Measurements from ENCODE around the gene GABRA4. TPM values are rescaled to one million over a fixed set of nuclear protein-coding genes. Genes with fewer than 3 reads are reported as not detected.

Gene GABRA4
- total and polyA plus RNA-seq, 2 donors, result 0.23 to 0.71 TPM

DNA sequence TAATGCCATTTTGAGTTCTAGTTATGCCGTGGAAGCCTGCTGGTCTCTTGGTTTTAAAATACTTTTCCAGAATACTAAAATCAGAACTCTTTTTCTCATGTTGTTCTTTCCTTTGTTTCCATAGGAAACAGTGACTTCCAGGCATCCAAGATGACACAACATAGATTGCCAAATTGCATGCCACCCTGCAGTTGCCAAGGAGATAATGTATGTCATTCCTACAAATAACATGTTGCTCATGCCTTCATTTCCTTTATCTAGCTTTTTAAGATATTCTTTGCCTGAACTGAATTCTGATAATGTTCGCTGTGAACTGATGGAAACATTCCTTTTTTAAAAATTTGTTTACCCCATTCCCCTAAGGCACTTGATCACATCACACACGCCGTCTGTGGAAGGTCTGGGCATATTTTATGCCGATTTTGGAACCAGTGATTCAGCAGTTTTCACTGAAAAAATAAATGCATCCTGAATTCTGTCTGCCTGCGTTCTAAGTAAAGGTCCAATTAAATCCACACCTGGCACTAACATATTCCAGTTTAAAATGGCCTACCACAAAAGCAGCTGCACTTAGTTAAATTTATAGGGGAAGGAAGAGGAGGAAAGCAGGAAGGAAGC lies 46.4 kb downstream of the GABRA4 start:
- DNase-seq (ENCODE audit: low read depth in 6 of 9, low spot score in 9 of 9), result no peak
- H3K4me1 ChIP-seq (ENCODE audit: control insufficient read depth in 2 of 2, insufficient read depth in 2 of 2, low read length in 2 of 2), result no peaks in the 10 kb centered on the region
- H3K4me3 ChIP-seq (ENCODE audit: low read length in 2 of 2), result no peak overlapping the region
- H3K27ac ChIP-seq (ENCODE audit: low read depth in 1 of 2, low read length in 1 of 2), result no peak overlapping the region
- H3K36me3 ChIP-seq (ENCODE audit: control insufficient read depth in 2 of 2, insufficient read depth in 2 of 2, low read length in 1 of 2), result no peaks in the 10 kb centered on the region
- WGBS, result 83% methylated on average over 6 of the region's 6 CpGs
- H3K9me3 ChIP-seq (ENCODE audit: control insufficient read depth in 2 of 2, insufficient read depth in 1 of 2, low read length in 1 of 2), result no peaks in the 10 kb centered on the region
- no peaks in the 10 kb centered on the region for H3K27me3 ChIP-seq (ENCODE audit: control insufficient read depth in 2 of 2, insufficient read depth in 1 of 2, low read length in 1 of 2)

DNA sequence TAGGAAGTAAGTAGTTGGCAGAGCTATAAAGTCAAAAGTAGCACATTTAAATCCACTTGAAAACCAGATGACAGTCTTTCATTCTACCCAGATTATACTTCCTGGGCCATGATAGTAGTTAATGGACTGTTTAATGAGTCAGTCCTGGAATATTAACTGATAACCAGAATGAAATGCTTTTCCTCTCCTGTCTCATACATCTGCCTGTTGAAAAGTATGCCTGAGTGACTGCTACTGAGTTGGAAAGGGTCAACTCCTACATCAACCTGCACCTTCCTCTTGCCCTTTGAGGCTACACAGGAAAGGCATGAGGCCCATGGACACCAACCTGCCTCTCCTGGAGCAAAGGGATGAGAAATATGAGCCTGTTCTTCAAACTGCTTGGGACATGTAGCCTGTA lies 48.3 kb downstream of the GABRA4 start:
- H3K4me3 ChIP-seq (ENCODE audit: low read length in 2 of 2), result no peak overlapping the region

DNA sequence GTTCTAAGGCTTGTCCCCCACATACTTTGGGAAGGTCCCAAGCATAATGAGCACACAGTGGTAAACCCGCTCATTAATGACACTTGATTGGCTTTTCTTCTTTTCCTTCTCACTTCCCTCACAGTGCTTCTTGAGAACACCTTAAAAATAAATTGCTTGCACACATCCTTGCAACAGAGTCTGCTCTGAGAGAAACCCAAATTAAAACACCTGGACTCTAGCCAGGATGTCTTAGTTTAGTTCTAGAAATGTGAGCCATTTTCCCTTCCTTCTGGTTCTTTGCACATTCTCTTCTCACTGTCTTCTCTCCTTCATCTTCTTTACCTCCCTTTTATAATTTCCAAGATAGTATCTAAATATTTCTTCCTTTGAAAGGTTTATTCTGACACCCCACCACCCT lies 49.0 kb downstream of the GABRA4 start:
- Histone ChIP-seq H3K36me3 (ENCODE audit: control insufficient read depth in 2 of 2, insufficient read depth in 2 of 2, low read length in 1 of 2) (no peaks in the 10 kb centered on the region), H3K27ac (ENCODE audit: low read depth in 1 of 2, low read length in 1 of 2) (no peak overlapping the region), H3K4me1 (ENCODE audit: control insufficient read depth in 2 of 2, insufficient read depth in 2 of 2, low read length in 2 of 2) (no peaks in the 10 kb centered on the region), H3K9me3 (ENCODE audit: control insufficient read depth in 2 of 2, insufficient read depth in 1 of 2, low read length in 1 of 2) (no peaks in the 10 kb centered on the region), H3K27me3 (ENCODE audit: control insufficient read depth in 2 of 2, insufficient read depth in 1 of 2, low read length in 1 of 2) (no peaks in the 10 kb centered on the region), H3K4me3 (ENCODE audit: low read length in 2 of 2) (no peak overlapping the region)
- WGBS, result 96% methylated on average over 1 of the region's 1 CpG
- DNase-seq (ENCODE audit: low read depth in 6 of 9, low spot score in 9 of 9), result no peak

More for the DNA sequence above, 48.3 kb downstream of the GABRA4 start:
- no peaks in the 10 kb centered on the region for H3K4me1 ChIP-seq (ENCODE audit: control insufficient read depth in 2 of 2, insufficient read depth in 2 of 2, low read length in 2 of 2)
- no peaks in the 10 kb centered on the region for H3K36me3 ChIP-seq (ENCODE audit: control insufficient read depth in 2 of 2, insufficient read depth in 2 of 2, low read length in 1 of 2)
- no peak overlapping the region for H3K27ac ChIP-seq (ENCODE audit: low read depth in 1 of 2, low read length in 1 of 2)
- no peaks in the 10 kb centered on the region for H3K9me3 ChIP-seq (ENCODE audit: control insufficient read depth in 2 of 2, insufficient read depth in 1 of 2, low read length in 1 of 2)
- no peak for DNase-seq (ENCODE audit: low read depth in 6 of 9, low spot score in 9 of 9)
- H3K27me3 ChIP-seq (ENCODE audit: control insufficient read depth in 2 of 2, insufficient read depth in 1 of 2, low read length in 1 of 2), result no peaks in the 10 kb centered on the region

DNA sequence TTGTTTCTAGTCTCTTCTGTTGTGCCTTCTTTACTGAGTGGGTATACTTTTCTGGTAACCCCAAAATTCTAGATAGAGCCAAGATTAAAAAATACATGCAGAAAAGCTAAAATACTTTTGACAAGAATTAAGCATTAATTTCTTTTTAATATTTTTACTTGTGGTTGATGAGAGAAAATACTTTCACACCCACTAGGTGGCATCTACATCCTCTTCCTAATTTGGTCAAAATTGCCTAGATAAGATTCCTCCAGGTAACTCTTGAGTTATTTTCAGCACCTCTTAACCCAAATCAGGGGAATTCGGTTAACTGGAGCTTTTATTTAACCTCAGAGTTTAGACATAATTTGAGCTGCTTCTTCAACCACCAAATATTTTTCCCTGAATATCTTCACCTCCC lies 55.9 kb downstream of the GABRA4 start:
- Histone ChIP-seq H3K36me3 (ENCODE audit: control insufficient read depth in 2 of 2, insufficient read depth in 2 of 2, low read length in 1 of 2) (no peaks in the 10 kb centered on the region), H3K4me1 (ENCODE audit: control insufficient read depth in 2 of 2, insufficient read depth in 2 of 2, low read length in 2 of 2) (no peaks in the 10 kb centered on the region), H3K9me3 (ENCODE audit: control insufficient read depth in 2 of 2, insufficient read depth in 1 of 2, low read length in 1 of 2) (no peaks in the 10 kb centered on the region), H3K27me3 (ENCODE audit: control insufficient read depth in 2 of 2, insufficient read depth in 1 of 2, low read length in 1 of 2) (no peaks in the 10 kb centered on the region), H3K27ac (ENCODE audit: low read depth in 1 of 2, low read length in 1 of 2) (no peak overlapping the region), H3K4me3 (ENCODE audit: low read length in 2 of 2) (no peak overlapping the region)
- 69% methylated on average over 1 of the region's 1 CpG for WGBS
- DNase-seq (ENCODE audit: low read depth in 6 of 9, low spot score in 9 of 9), result no peak

DNA sequence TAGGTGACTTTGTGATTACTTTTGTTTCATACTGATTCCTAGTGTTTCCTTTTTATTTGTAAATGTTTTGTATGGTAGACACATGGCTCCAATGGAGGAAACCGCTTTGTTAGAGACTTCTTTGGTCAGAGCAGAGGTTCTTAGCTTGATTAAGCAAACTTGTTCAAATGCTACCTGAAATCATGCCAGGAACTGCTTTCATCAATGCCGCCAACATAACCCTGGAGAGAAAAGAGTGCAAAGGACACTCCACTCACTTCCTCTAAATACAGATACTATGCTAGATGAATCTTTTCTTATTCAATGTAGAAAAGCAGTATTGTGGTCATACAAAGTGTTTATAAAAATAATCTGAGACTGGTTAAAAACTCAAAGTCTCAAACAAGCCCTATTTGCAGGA lies 58.7 kb downstream of the GABRA4 start:
- Histone ChIP-seq H3K4me1 (ENCODE audit: control insufficient read depth in 2 of 2, insufficient read depth in 2 of 2, low read length in 2 of 2) (no peaks in the 10 kb centered on the region), H3K27ac (ENCODE audit: low read depth in 1 of 2, low read length in 1 of 2) (no peak overlapping the region), H3K36me3 (ENCODE audit: control insufficient read depth in 2 of 2, insufficient read depth in 2 of 2, low read length in 1 of 2) (no peaks in the 10 kb centered on the region), H3K4me3 (ENCODE audit: low read length in 2 of 2) (no peak overlapping the region), H3K9me3 (ENCODE audit: control insufficient read depth in 2 of 2, insufficient read depth in 1 of 2, low read length in 1 of 2) (no peaks in the 10 kb centered on the region), H3K27me3 (ENCODE audit: control insufficient read depth in 2 of 2, insufficient read depth in 1 of 2, low read length in 1 of 2) (no peaks in the 10 kb centered on the region)
- DNase-seq (ENCODE audit: low read depth in 6 of 9, low spot score in 9 of 9), result no peak
- 87% methylated on average over 2 of the region's 2 CpGs for WGBS

DNA sequence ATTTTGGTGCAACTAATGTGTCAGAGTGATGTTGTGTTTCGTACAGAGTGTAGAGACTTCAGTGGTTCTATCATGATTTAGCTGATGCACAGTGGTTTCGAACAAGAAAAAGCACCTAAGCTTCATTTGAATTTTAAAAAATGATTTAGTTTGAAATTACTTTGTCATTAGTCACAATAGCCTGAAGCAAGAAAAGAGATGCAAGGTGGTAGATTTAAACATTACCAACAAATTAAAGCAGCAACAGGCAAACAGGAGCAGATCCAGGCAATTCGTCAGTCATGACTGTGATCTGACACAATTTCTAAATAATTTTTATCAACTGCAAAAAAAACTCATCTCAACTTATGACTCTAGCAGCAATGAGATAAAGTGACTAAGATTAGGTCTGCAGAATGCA lies 59.7 kb downstream of the GABRA4 start:
- 90% methylated on average over 3 of the region's 3 CpGs for WGBS
- H3K4me3 ChIP-seq (ENCODE audit: low read length in 2 of 2), result no peak overlapping the region
- no peaks in the 10 kb centered on the region for H3K27me3 ChIP-seq (ENCODE audit: control insufficient read depth in 2 of 2, insufficient read depth in 1 of 2, low read length in 1 of 2)
- H3K9me3 ChIP-seq (ENCODE audit: control insufficient read depth in 2 of 2, insufficient read depth in 1 of 2, low read length in 1 of 2), result no peaks in the 10 kb centered on the region
- no peak overlapping the region for H3K27ac ChIP-seq (ENCODE audit: low read depth in 1 of 2, low read length in 1 of 2)
- no peaks in the 10 kb centered on the region for H3K4me1 ChIP-seq (ENCODE audit: control insufficient read depth in 2 of 2, insufficient read depth in 2 of 2, low read length in 2 of 2)
- no peaks in the 10 kb centered on the region for H3K36me3 ChIP-seq (ENCODE audit: control insufficient read depth in 2 of 2, insufficient read depth in 2 of 2, low read length in 1 of 2)
- DNase-seq (ENCODE audit: low read depth in 6 of 9, low spot score in 9 of 9), result no peak

DNA sequence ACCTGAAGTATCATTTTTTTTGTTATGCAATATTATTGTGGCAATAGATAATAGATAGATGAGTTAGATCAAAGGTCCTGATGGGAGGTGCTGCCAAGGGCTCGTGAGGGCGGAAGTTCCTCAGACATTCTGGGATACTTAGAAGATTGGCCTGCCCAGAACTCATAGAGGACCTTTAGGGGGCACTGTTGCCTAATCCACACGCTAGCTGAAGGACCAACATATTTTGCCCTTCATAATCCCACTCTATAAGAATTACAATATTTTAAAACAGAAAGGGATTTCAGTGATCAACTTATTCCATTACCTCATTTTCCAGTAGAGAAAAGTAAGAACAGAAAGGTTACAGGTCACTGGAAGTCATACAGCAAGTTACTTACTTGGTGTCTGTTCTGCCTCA lies 61.4 kb downstream of the GABRA4 start:
- Histone ChIP-seq H3K27me3 (ENCODE audit: control insufficient read depth in 2 of 2, insufficient read depth in 1 of 2, low read length in 1 of 2) (no peaks in the 10 kb centered on the region), H3K4me1 (ENCODE audit: control insufficient read depth in 2 of 2, insufficient read depth in 2 of 2, low read length in 2 of 2) (no peaks in the 10 kb centered on the region), H3K9me3 (ENCODE audit: control insufficient read depth in 2 of 2, insufficient read depth in 1 of 2, low read length in 1 of 2) (no peaks in the 10 kb centered on the region), H3K27ac (ENCODE audit: low read depth in 1 of 2, low read length in 1 of 2) (no peak overlapping the region), H3K36me3 (ENCODE audit: control insufficient read depth in 2 of 2, insufficient read depth in 2 of 2, low read length in 1 of 2) (no peaks in the 10 kb centered on the region), H3K4me3 (ENCODE audit: low read length in 2 of 2) (no peak overlapping the region)
- 20% methylated on average over 3 of the region's 3 CpGs for WGBS
- DNase-seq (ENCODE audit: low read depth in 6 of 9, low spot score in 9 of 9), result peak in 4 of 9 donors; percentile 2 to 10 (median 2)

DNA sequence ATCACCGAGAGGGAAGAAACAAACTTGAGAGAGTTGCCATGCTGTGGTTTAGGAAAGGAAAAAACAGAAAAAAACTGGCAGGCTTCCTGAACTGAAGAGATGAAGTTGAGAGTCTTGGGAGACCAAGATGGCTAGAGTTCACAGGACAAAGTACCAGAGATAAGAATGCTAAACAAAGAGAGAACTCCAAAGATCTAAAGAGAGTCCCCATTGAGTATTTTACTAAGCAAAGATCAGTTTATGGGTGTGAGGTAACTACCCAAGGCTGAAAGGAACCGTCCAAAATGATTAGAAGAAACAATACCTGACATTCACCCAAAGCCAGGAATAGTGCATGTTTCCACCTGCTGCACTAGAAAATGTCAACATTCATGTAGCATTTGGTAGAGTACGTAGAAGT lies 62.5 kb downstream of the GABRA4 start:
- Histone ChIP-seq H3K27ac (ENCODE audit: low read depth in 1 of 2, low read length in 1 of 2) (no peak overlapping the region), H3K9me3 (ENCODE audit: control insufficient read depth in 2 of 2, insufficient read depth in 1 of 2, low read length in 1 of 2) (no peaks in the 10 kb centered on the region), H3K4me3 (ENCODE audit: low read length in 2 of 2) (no peak overlapping the region), H3K4me1 (ENCODE audit: control insufficient read depth in 2 of 2, insufficient read depth in 2 of 2, low read length in 2 of 2) (no peaks in the 10 kb centered on the region), H3K36me3 (ENCODE audit: control insufficient read depth in 2 of 2, insufficient read depth in 2 of 2, low read length in 1 of 2) (no peaks in the 10 kb centered on the region), H3K27me3 (ENCODE audit: control insufficient read depth in 2 of 2, insufficient read depth in 1 of 2, low read length in 1 of 2) (no peaks in the 10 kb centered on the region)
- WGBS, result 73% methylated on average over 3 of the region's 3 CpGs
- DNase-seq (ENCODE audit: low read depth in 6 of 9, low spot score in 9 of 9), result no peak

DNA sequence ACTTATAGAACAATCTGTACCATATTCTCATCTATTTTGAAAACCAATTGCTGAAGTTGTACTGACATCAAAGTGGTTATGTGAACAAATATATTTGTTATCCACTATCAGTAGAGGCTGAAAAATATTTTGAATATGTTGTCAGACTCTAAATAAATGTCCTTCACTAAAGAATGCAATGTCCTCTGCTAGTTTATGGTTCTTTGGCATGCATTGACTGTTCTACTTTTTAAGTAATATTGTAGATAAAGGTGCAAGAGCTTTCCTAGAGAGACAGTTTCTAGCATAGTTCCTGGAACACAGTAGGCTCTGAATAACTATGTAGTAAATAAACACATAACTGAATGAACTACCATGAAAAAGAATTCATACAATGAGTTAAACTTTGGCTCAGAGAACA lies 66.2 kb downstream of the GABRA4 start:
- Histone ChIP-seq H3K27me3 (ENCODE audit: control insufficient read depth in 2 of 2, insufficient read depth in 1 of 2, low read length in 1 of 2) (no peaks in the 10 kb centered on the region), H3K36me3 (ENCODE audit: control insufficient read depth in 2 of 2, insufficient read depth in 2 of 2, low read length in 1 of 2) (no peaks in the 10 kb centered on the region), H3K4me1 (ENCODE audit: control insufficient read depth in 2 of 2, insufficient read depth in 2 of 2, low read length in 2 of 2) (no peaks in the 10 kb centered on the region), H3K4me3 (ENCODE audit: low read length in 2 of 2) (no peak overlapping the region), H3K9me3 (ENCODE audit: control insufficient read depth in 2 of 2, insufficient read depth in 1 of 2, low read length in 1 of 2) (no peaks in the 10 kb centered on the region), H3K27ac (ENCODE audit: low read depth in 1 of 2, low read length in 1 of 2) (no peak overlapping the region)
- DNase-seq (ENCODE audit: low read depth in 6 of 9, low spot score in 9 of 9), result no peak
